ENCODE measurements around the gene RALA.

RALA gene

GRCh38 chr7:39623047-39623731 is at the start of gene RALA:
Gene RALA, plus strand, starts transcription at chr7:39623572. Its CDS starts 63,096 bp downstream, at chr7:39686668.
- peak; percentile 95 for DNase-seq (ENCODE audit: low spot score)

- DNase-seq (ENCODE audit: low spot score) = no peak
These were observed 48.6 kb upstream of the RALA start for GRCh38 chr7:39574673-39575349.

GRCh38 chr7:39577229-39577874 is 46.0 kb upstream of the RALA start:
- no peak for DNase-seq (ENCODE audit: low spot score)

- peak; percentile 73 for DNase-seq (ENCODE audit: low spot score)
These were observed 43.1 kb upstream of the RALA start for GRCh38 chr7:39580149-39580874.

- DNase-seq (ENCODE audit: low spot score) = no peak
These were observed 40.8 kb upstream of the RALA start for GRCh38 chr7:39582536-39582935.

- no peak for DNase-seq (ENCODE audit: low spot score)
These were observed 39.8 kb upstream of the RALA start for GRCh38 chr7:39583539-39583938.

GRCh38 chr7:39587393-39587792 is 36.0 kb upstream of the RALA start:
- DNase-seq (ENCODE audit: low spot score) = no peak

GRCh38 chr7:39588416-39588815 is 35.0 kb upstream of the RALA start:
- DNase-seq (ENCODE audit: low spot score) = no peak

- DNase-seq (ENCODE audit: low spot score) = no peak
These were observed 33.9 kb upstream of the RALA start for GRCh38 chr7:39589323-39590111.

GRCh38 chr7:39592586-39592985 is 30.8 kb upstream of the RALA start:
- DNase-seq (ENCODE audit: low spot score) = no peak

GRCh38 chr7:39594988-39595620 is 28.3 kb upstream of the RALA start:
- DNase-seq (ENCODE audit: low spot score) = no peak

- DNase-seq (ENCODE audit: low spot score) = no peak
These were observed 21.0 kb upstream of the RALA start for GRCh38 chr7:39602351-39602750.

GRCh38 chr7:39603924-39604323 is 19.4 kb upstream of the RALA start:
- no peak for DNase-seq (ENCODE audit: low spot score)

GRCh38 chr7:39605087-39605486 is 18.3 kb upstream of the RALA start:
- no peak for DNase-seq (ENCODE audit: low spot score)

- no peak for DNase-seq (ENCODE audit: low spot score)
These were observed 17.0 kb upstream of the RALA start for GRCh38 chr7:39606352-39606751.

- DNase-seq (ENCODE audit: low spot score) = no peak
These were observed 16.4 kb upstream of the RALA start for GRCh38 chr7:39606941-39607340.

- no peak for DNase-seq (ENCODE audit: low spot score)
These were observed 15.5 kb upstream of the RALA start for GRCh38 chr7:39607865-39608264.

GRCh38 chr7:39608278-39608677 is 15.1 kb upstream of the RALA start:
- no peak for DNase-seq (ENCODE audit: low spot score)

- peak; percentile 74 for DNase-seq (ENCODE audit: low spot score)
These were observed 14.0 kb upstream of the RALA start for GRCh38 chr7:39609113-39609934.

GRCh38 chr7:39609935-39610263 is 13.5 kb upstream of the RALA start:
- DNase-seq (ENCODE audit: low spot score) = no peak

- no peak for DNase-seq (ENCODE audit: low spot score)
These were observed 9.8 kb upstream of the RALA start for GRCh38 chr7:39613577-39613976.
